ENCODE results near the gene UNC119B. TPM values are rescaled to one million over a fixed set of nuclear protein-coding genes. Genes with fewer than 3 reads are reported as not detected.

Gene UNC119B
- total RNA-seq, 1 donor from 2014 or later, result 66.6 TPM

DNA sequence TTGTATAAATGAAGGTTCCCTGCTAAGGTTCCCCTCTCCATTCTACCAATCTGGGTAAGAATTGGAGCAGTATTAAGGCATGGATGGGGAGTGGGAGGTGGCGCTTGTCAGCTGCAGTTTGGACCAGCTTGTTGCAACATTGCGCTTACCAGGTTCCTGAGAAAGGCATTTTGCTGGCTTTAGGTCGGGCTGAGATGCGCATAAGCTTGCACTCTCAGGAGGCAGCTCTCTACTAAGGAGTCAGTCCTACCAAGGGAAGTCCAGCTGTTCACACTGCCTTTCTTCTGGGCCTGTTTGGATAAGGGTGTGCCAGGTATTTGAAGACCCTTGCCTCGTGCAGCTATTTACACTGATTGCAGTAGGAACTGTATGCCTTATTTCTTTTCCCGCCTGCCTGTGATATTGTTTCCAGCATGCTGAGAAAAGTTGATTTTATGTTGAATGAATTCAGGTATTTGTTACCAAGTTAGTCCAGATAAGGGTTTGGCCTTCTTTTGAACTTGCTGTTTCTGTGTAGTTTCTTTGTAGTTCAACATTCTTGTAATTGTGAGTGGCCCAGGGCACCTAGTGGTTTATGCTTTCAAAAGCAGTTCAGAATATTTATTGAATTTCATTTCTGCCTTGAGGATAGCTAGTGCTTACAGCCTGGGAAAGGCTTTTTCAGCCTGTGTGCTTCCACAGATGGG lies 20.7 kb upstream of the UNC119B start:
- no peak for TF ChIP-seq CTCF (IDR thresholded peaks at IDR 0.05; ENCODE audit: unreplicated experiment)
- peaks cover 5% of the 10 kb centered on the region for H3K36me3 Mint-ChIP-seq (ENCODE audit: insufficient read depth)
- H3K27me3 Mint-ChIP-seq, result no peaks in the 10 kb centered on the region
- H3K9me3 Mint-ChIP-seq (ENCODE audit: low read depth), result no peaks in the 10 kb centered on the region
- peaks cover 47% of the 10 kb centered on the region for H3K4me1 Mint-ChIP-seq (ENCODE audit: low read depth)
- no peak for DNase-seq (ENCODE audit: low spot score, unreplicated experiment)
- H3K4me3 Mint-ChIP-seq (ENCODE audit: low read depth), result peak overlapping the region; percentile 76
- H3K27ac Mint-ChIP-seq, result peak overlapping the region; percentile 74

- DNase-seq (ENCODE audit: low spot score, unreplicated experiment), result no peak
- Mint-ChIP-seq H3K36me3 (ENCODE audit: insufficient read depth) (peaks cover 10% of the 10 kb centered on the region), H3K9me3 (ENCODE audit: low read depth) (no peaks in the 10 kb centered on the region), H3K27ac (peak overlapping the region; percentile 74), H3K27me3 (no peaks in the 10 kb centered on the region), H3K4me3 (ENCODE audit: low read depth) (no peak overlapping the region), H3K4me1 (ENCODE audit: low read depth) (peaks cover 47% of the 10 kb centered on the region)
- no peak for TF ChIP-seq CTCF (IDR thresholded peaks at IDR 0.05; ENCODE audit: unreplicated experiment)
These were observed 20.2 kb upstream of the UNC119B start for GRCh38 chr12:120690083-120690450.

- TF ChIP-seq CTCF (IDR thresholded peaks at IDR 0.05; ENCODE audit: unreplicated experiment), result no peak
- Mint-ChIP-seq H3K27me3 (no peaks in the 10 kb centered on the region), H3K4me1 (ENCODE audit: low read depth) (peaks cover 47% of the 10 kb centered on the region), H3K9me3 (ENCODE audit: low read depth) (no peaks in the 10 kb centered on the region), H3K27ac (no peak overlapping the region), H3K36me3 (ENCODE audit: insufficient read depth) (peaks cover 13% of the 10 kb centered on the region), H3K4me3 (ENCODE audit: low read depth) (no peak overlapping the region)
- no peak for DNase-seq (ENCODE audit: low spot score, unreplicated experiment)
These were observed 19.3 kb upstream of the UNC119B start for GRCh38 chr12:120690978-120691377.

DNA sequence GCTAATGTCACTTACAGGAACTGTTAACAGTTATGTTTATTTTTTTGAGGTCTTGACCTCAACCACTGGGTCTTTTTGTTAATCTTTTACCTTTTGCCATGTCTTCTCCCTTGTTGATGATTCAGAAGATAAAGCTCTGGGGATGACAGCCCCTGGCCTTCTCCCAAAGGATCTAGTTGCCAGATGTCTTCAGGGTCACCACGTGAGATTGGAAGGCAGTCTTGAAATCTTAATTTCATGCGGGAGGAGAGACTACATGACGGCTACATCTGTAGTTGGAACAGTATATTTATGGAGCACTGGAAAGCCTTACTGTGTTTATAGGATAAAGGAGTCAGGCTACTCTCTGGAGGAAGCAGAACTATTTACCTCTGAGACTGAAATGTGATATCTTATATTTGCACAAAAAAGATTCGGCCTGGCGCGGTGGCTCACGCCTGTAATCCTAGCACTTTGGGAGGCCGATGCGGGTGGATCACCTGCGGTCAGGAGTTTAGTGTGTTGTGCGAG lies 17.7 kb upstream of the UNC119B start:
- no peak for DNase-seq (ENCODE audit: low spot score, unreplicated experiment)
- H3K27me3 Mint-ChIP-seq, result no peaks in the 10 kb centered on the region
- no peak for TF ChIP-seq CTCF (IDR thresholded peaks at IDR 0.05; ENCODE audit: unreplicated experiment)
- H3K27ac Mint-ChIP-seq, result no peak overlapping the region
- H3K36me3 Mint-ChIP-seq (ENCODE audit: insufficient read depth), result peaks cover 24% of the 10 kb centered on the region
- peaks cover 47% of the 10 kb centered on the region for H3K4me1 Mint-ChIP-seq (ENCODE audit: low read depth)
- H3K4me3 Mint-ChIP-seq (ENCODE audit: low read depth), result no peak overlapping the region
- no peaks in the 10 kb centered on the region for H3K9me3 Mint-ChIP-seq (ENCODE audit: low read depth)

- Mint-ChIP-seq H3K36me3 (ENCODE audit: insufficient read depth) (peaks cover 26% of the 10 kb centered on the region), H3K27me3 (no peaks in the 10 kb centered on the region), H3K4me1 (ENCODE audit: low read depth) (peaks cover 34% of the 10 kb centered on the region), H3K27ac (peak overlapping the region; percentile 73), H3K9me3 (ENCODE audit: low read depth) (no peaks in the 10 kb centered on the region), H3K4me3 (ENCODE audit: low read depth) (no peak overlapping the region)
- TF ChIP-seq CTCF (IDR thresholded peaks at IDR 0.05; ENCODE audit: unreplicated experiment), result no peak
- no peak for DNase-seq (ENCODE audit: low spot score, unreplicated experiment)
These were observed 16.4 kb upstream of the UNC119B start for GRCh38 chr12:120693848-120694247.
